Keratinocyte (primary cell): ENCODE results near the gene NANOS2. TPM values are rescaled to one million over a fixed set of nuclear protein-coding genes. Genes with fewer than 3 reads are reported as not detected.

Source experiments
- DNase-seq: peaks from one replicate; pipeline ENCODE4 v3.0.0-alpha.2; 2011; ENCODE audit warnings: low read depth, missing footprints, low spot score
- FAIRE-seq: peaks from 2 replicates; lab custom pipeline; 2011; peaks lifted over from hg19 to GRCh38; lab: Jason Lieb, UNC
- H2AFZ ChIP-seq: 2 replicates; pipeline ENCODE4 v1.6.0; 2012; ENCODE audit warnings: low read length, control low read depth, inconsistent platforms; ENCODE audit not compliant: control insufficient read depth
- H3K27ac ChIP-seq: 2 replicates; pipeline ENCODE4 v1.5.1; 2011; ENCODE audit warnings: low read length; ENCODE audit not compliant: control insufficient read depth, insufficient read depth
- H3K27me3 ChIP-seq: 3 replicates; pipeline ENCODE4 v1.6.0; 2011; ENCODE audit warnings: low read length; ENCODE audit not compliant: control insufficient read depth, insufficient read depth; ENCODE audit errors: extremely low read depth
- H3K36me3 ChIP-seq, 2 experiments: 2 replicates in 1 of 2; 3 replicates in 1 of 2; pipeline ENCODE4 v1.5.1; 2011; ENCODE audit warnings: low read length in 2 of 2, mild to moderate bottlenecking in 1 of 2; ENCODE audit not compliant: control insufficient read depth in 2 of 2, insufficient read depth in 2 of 2; ENCODE audit errors: extremely low read depth in 1 of 2
- H3K4me1 ChIP-seq: 3 replicates; pipeline ENCODE4 v1.5.1; 2011; ENCODE audit warnings: low read length; ENCODE audit not compliant: control insufficient read depth, insufficient read depth; ENCODE audit errors: extremely low read depth
- H3K4me2 ChIP-seq: 3 replicates; pipeline ENCODE4 v1.6.0; 2011; ENCODE audit warnings: low read depth, low read length; ENCODE audit not compliant: control insufficient read depth, insufficient read depth; ENCODE audit errors: extremely low read depth
- H3K4me3 ChIP-seq, 3 experiments: fragments of 200-600 bp in 1 of 3; sonication (generic) in 1 of 3; 2 replicates in 2 of 3; 3 replicates in 1 of 3; pipeline ENCODE4 v1.5.1; 2011 to 2016; ENCODE audit warnings: low read length in 3 of 3, mild to moderate bottlenecking in 3 of 3, control low read depth in 2 of 3, inconsistent platforms in 1 of 3, low read depth in 1 of 3, mixed read lengths in 1 of 3, mixed run types in 1 of 3, moderate library complexity in 1 of 3; ENCODE audit not compliant: control insufficient read depth in 2 of 3, insufficient read depth in 2 of 3; ENCODE audit errors: extremely low read depth in 1 of 3
- H3K79me2 ChIP-seq: 2 replicates; pipeline ENCODE4 v1.6.0; 2012; ENCODE audit warnings: low read length; ENCODE audit not compliant: control insufficient read depth, insufficient read depth
- H3K9ac ChIP-seq: 3 replicates; pipeline ENCODE4 v1.6.0; 2011; ENCODE audit warnings: low read length; ENCODE audit not compliant: control insufficient read depth, insufficient read depth; ENCODE audit errors: extremely low read depth
- H3K9me1 ChIP-seq: 3 replicates; pipeline ENCODE4 v1.6.0; 2011; ENCODE audit warnings: low read length; ENCODE audit not compliant: control insufficient read depth, insufficient read depth; ENCODE audit errors: extremely low read depth
- H3K9me3 ChIP-seq: 2 replicates; pipeline ENCODE4 v1.5.1; 2012; ENCODE audit warnings: low read depth, low read length; ENCODE audit not compliant: control insufficient read depth
- H4K20me1 ChIP-seq: 3 replicates; pipeline ENCODE4 v1.6.0; 2011; ENCODE audit warnings: low read length; ENCODE audit not compliant: control insufficient read depth, insufficient read depth; ENCODE audit errors: extremely low read depth
- EZH2 ChIP-seq: IDR thresholded peaks from one replicate; pipeline ENCODE4 v1.6.1; 2012; ENCODE audit warnings: inconsistent platforms, mild to moderate bottlenecking, low read length, moderate library complexity
- dilution Hi-C: fragments of 300-500 bp; cut with MboI; formaldehyde crosslinking; loops from one replicate; pipeline ENCODE4 v1.7.0; 2020; ENCODE audit warnings: low sequenced_read_pairs; ENCODE audit not compliant: extremely low pct_ligation_motif_present
- polyA plus RNA-seq, 5 experiments: library from polyadenylated mRNA; depleted of rRNA in 3 of 5; stranded (reverse) in 3 of 5; stranded (forward) in 1 of 5; unstranded in 1 of 5; fragments of >200 nt; gene quantifications; 1 replicate in 1 of 5; 2 replicates in 3 of 5; 3 replicates in 1 of 5; pipeline versions ENCODE4 v1.2.1 to v1.2.3, GENCODE V29; 2011 to 2012; ENCODE audit warnings: missing spikeins in 2 of 5, low read depth in 1 of 5, low replicate concordance in 1 of 5
- TF ChIP-seq, protein P1 (sequence below), 3 experiments: IDR thresholded peaks in 1 of 3; conservative IDR thresholded peaks in 1 of 3; optimal IDR thresholded peaks in 1 of 3; 2 replicates in 2 of 3; 3 replicates in 1 of 3; pipeline versions ENCODE3 to v1.5.1; 2011; ENCODE audit warnings: low read length in 3 of 3, mild to moderate bottlenecking in 3 of 3, moderate library complexity in 2 of 3, control low read depth in 1 of 3, inconsistent platforms in 1 of 3; ENCODE audit not compliant: insufficient read depth in 2 of 3; ENCODE audit errors: extremely low read depth in 1 of 3

The NANOS2 gene
- polyA plus RNA-seq, 1 donor (not counting 4 experiments of a cell fraction or from before 2014, with no cell fraction given): not detected

DNA sequence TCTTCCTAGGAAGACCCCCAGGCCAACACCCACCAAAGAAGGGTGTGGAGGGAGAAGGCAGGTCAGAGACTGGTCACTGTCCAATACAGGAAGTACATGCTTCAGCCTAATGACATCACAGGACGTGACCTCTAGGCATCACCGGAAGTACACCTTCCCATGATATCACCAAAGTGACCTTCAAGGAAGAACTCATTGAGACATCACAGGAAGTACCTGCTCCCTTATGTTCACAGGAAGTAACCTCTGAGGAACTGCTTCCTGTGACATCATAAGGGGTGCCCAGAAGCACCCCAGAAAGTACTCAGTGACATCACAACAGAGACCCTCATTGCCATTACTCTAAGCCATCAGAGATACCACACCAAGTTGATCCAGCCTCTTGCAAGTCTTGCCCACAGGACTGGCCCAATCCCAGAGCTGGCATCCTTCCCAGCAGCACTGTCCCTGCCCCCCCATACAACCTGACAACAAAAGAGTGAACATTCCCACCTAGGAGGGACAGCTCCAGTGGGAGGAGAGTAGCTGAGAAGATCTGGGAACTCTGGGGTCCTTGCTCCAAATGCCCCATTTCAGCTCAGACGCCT is 24.2 kb upstream of the NANOS2 start:
- no peak for FAIRE-seq
- H3K27me3 ChIP-seq: peaks cover 14% of the 10 kb centered on the region

DNA sequence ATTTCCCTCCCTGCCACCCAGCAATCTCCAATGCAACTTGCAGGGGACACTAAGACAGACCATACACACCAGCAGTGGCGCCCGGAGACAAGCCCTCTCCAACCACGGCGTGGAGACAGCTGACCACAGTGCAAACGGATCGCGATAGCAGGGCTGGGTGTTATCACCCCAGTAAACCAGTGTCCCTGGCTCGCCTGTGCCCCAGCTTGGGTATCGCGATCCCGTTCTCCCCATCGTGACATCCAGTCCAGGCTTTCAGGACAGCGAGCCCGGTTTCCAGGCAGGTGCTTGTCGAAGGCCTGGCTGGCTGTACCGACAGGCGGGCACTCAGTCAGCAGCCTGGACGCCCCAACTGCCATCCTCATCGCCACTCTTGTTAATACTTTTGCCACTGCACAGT is 20.7 kb upstream of the NANOS2 start:
- dilution Hi-C loops: no loop called here
- peaks cover 10% of the 10 kb centered on the region for H3K27me3 ChIP-seq
- H3K4me2 ChIP-seq: no peak overlapping the region

More for the DNA sequence above, 24.2 kb upstream of the NANOS2 start:
- Histone ChIP-seq H3K4me2 (no peak overlapping the region), H3K9me3 (no peaks in the 10 kb centered on the region), H3K9ac (no peak overlapping the region), H3K36me3 (no peaks in the 10 kb centered on the region), H3K79me2 (no peaks in the 10 kb centered on the region), H3K9me1 (no peaks in the 10 kb centered on the region), H4K20me1 (no peaks in the 10 kb centered on the region), H3K4me1 (no peaks in the 10 kb centered on the region), H3K4me3 (no peak overlapping the region), H2AFZ (no peak overlapping the region), H3K27ac (no peak overlapping the region)
- dilution Hi-C loops: no loop called here
- TF ChIP-seq, protein P1, sequence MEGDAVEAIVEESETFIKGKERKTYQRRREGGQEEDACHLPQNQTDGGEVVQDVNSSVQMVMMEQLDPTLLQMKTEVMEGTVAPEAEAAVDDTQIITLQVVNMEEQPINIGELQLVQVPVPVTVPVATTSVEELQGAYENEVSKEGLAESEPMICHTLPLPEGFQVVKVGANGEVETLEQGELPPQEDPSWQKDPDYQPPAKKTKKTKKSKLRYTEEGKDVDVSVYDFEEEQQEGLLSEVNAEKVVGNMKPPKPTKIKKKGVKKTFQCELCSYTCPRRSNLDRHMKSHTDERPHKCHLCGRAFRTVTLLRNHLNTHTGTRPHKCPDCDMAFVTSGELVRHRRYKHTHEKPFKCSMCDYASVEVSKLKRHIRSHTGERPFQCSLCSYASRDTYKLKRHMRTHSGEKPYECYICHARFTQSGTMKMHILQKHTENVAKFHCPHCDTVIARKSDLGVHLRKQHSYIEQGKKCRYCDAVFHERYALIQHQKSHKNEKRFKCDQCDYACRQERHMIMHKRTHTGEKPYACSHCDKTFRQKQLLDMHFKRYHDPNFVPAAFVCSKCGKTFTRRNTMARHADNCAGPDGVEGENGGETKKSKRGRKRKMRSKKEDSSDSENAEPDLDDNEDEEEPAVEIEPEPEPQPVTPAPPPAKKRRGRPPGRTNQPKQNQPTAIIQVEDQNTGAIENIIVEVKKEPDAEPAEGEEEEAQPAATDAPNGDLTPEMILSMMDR (optimal IDR thresholded peaks at IDR 0.05 in 1 of 3, IDR thresholded peaks at IDR 0.05 in 1 of 3, conservative IDR thresholded peaks at IDR 0.05 in 1 of 3; ENCODE audit: extremely low read depth in 1 of 3, insufficient read depth in 2 of 3, low read length in 3 of 3): no peak
- TF ChIP-seq EZH2: no peak
- no peak for DNase-seq

More for the DNA sequence above, 20.7 kb upstream of the NANOS2 start:
- DNase-seq: no peak
- Histone ChIP-seq H3K36me3 (no peaks in the 10 kb centered on the region), H3K79me2 (no peaks in the 10 kb centered on the region), H3K9me3 (no peaks in the 10 kb centered on the region), H3K9me1 (no peaks in the 10 kb centered on the region), H3K4me1 (no peaks in the 10 kb centered on the region), H3K27ac (no peak overlapping the region), H4K20me1 (no peaks in the 10 kb centered on the region), H2AFZ (no peak overlapping the region), H3K4me3 (no peak overlapping the region), H3K9ac (no peak overlapping the region)
- TF ChIP-seq, protein P1 (optimal IDR thresholded peaks at IDR 0.05 in 1 of 3, IDR thresholded peaks at IDR 0.05 in 1 of 3, conservative IDR thresholded peaks at IDR 0.05 in 1 of 3; ENCODE audit: extremely low read depth in 1 of 3, insufficient read depth in 2 of 3, low read length in 3 of 3): no peak
- TF ChIP-seq EZH2: no peak
- FAIRE-seq: no peak
